ENCODE measurements around the gene SLC15A3.
A peak's percentile ranks its signal among the peaks of the same experiment; 100 is the strongest.
"Not testable (repeated sequence)": the region's sequence is repeated elsewhere in the genome, so short reads cannot be mapped to it uniquely, and the experiment has no call there.

SLC15A3 gene

DNA sequence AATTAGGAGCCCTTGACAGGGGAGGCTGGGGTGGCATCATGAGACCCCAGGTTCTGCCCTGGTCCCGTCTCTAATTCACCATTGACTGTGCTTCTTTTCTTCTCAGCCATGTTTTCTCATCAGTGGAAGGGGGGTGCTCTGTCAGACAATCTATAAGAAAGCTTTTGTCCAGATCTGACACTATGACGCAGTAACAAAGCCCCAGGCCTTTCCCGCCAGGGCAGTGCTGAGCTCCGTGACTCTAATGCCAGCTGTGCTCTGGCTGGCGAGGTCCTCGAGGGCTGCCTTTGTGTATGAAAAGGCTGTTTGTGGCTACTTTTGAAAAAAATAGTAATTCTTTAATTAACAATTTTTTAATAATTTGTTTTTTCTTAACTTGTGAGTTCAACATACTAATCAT lies 22.8 kb upstream of the SLC15A3 start:
- no peak for DNase-seq

DNA sequence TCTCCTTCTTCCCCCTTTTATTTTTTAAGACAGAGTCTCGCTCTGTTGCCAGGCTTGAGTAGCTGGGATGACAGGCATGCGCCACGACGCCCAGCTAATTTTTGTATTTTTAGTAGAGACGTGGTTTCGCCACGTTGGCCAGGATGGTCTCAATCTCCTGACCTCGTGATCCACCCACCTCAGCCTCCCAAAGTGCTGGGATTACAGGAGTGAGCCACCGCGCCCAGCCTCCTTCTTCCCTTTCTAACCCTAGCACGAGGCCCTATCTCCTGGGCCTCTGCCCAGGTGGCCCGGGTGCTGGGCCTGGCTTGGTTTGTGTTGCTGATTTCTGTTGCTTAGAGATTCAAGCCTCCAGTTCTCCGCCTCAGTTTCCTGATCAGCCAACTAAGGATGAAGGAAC lies 22.3 kb upstream of the SLC15A3 start:
- not testable (repeated sequence) for DNase-seq

DNA sequence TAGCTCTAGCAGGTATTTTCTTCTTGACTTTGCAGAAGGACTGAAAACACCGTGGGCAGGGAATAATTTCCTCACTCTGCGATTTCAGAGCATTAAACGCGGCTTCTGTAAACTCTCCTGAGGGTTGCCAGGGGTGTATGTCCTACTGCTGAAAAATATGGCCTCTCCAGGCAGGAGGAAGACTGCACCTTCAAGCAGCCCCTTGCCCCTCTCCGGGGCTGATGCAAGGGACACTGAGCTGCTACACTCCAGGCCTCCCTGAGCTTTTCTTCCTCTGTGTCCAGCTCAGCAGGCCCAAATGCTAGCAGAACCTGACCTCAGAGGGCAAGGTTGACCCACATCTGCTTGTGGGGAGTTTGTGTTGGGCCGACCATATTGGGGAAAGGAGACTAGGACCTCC lies 21.7 kb upstream of the SLC15A3 start:
- DNase-seq, result no peak

DNA sequence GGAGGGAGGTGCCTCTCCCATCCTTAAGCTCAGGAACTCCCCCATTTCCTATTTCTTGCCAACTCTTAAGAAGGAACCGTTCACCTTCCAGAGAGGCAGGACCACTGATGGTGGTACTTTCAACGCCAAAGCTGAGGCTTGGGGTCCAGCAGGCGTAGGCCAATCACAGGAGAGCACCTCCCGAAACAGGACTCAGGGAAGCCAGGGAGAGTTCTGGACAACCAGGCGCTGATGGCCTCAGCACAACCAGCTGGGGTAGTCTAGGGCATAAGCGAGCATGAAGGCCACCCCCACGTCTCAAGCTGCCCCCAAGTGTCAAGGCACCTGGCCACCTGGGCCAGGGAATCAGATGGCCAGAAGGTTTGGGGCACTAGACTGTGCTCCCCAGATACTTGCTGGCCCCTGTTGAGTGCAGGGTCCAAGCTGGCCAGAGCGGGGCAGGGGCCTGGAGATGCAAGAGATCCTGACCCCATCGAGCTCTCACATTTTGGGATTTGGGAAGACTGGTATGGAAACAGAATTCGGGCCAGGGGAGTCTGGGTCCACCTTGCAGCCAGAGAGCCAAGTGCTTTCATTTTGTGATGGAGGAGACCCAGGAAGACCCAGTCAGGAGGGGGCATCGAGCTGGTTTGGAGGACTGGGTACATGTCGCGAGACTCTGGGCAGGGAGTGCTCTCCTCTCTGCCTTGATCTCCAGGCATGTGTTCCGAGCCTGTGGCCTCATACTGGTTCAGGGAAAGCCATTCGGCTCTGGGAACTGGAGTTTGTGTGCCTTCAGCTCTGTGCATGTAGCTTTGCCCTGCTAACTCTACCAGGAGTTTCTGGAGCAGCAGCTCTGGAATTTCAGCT lies 20.4 kb upstream of the SLC15A3 start:
- no peak for DNase-seq

DNA sequence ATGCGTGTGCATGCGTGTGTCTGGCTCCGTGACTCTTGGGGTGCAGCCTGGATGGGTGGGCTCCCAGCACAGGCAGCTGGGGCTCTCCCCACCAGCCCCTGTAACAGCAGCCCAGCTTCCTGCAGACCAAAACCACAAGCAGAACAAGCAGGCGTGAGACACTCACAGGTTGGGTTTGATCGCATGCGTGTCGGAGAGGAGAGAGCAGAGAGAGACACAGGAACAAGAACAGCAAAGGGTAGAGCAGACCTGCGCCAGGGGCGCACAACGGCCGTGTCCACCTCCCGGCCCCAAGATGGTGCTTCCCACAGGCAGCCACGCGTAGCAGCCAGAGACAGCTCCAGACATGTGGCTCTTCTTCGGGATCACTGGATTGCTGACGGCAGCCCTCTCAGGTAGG lies 19.5 kb upstream of the SLC15A3 start, which contains the start of gene CD6:
Gene CD6, plus strand, starts transcription at position 161 of the 400 bp plus-strand sequence. Its CDS starts 186 bp downstream, at position 347.
- no peak for DNase-seq

DNA sequence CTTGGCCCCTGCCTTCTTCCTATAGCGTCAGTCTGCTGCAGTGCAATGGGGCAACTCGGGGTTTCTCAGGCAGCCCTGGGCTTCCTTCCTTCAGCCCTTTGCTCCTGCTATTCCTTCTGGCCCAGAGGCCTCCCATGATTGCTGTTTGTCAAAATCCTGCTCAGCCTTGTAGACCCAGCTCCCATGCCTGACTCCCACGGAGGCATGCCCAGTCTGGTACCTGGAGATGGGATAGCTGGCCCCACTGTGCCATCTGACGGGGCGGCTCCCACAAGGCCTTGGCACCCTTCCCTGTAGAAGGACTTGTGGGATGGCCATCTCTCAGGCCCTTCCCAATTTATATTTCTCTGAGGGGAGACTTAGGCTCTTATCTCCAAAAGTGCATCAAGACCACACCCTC lies 18.9 kb upstream of the SLC15A3 start:
- no peak for DNase-seq

DNA sequence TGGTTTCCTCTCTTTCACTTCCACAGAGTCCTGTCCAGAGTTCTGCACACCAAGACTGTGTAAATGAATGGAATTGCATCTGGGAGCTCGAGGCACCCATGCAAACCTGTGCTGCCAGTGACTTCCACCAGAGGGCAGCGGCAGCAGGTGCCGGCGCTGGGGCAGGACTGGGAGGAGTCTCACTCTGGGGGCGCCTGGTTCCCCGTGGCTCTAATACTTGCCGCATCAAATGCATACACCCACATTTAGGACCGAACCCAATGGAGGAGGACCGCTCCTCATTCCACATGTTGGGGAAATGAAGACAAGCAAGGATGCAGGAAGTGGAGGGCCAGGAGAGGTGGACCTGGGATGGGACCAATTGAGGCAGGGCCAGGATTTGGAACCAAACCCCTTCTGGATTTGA lies 18.4 kb upstream of the SLC15A3 start:
- DNase-seq, result peak; percentile 71 to 85 (median 79)

DNA sequence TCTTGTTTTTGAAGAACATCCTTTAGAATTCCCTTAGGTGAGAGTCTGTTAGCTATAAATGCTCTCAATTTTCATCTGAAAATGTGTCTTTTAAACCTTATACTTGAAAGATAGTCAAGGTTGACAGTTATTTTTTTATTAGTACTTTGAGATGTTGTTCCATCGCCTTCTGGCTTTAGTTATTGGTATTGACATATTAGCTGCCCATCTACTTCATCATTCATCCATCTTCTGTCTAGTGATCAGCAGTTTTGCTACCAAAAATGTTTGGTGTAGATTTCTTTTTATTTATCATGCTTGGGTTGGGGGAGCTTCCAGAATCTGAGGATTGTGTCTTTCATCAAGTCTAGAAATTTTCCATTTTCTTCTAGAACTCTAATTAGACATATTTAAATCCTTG lies 16.2 kb upstream of the SLC15A3 start:
- no peak for DNase-seq

DNA sequence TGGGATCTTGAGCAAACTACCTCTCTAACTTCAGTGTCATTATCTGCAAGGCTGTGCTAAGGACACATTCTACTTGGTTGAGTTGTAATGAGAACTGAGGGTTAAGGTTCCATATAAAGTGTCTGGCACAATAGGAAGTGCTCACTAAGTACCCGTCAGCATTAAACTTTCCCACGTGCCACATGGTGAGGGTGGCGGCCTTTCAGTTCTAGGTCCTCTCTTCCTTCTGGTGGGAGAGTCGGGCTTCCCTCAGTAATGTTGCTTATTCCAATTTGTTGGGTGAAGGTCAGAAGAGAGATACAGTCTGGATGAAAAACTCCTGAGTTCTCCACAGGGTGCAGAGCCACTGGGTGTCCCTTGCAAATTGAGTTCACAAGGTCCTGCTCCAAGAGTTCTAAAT lies 14.9 kb upstream of the SLC15A3 start:
- DNase-seq, result peak; percentile 51 to 52 (median 52)

DNA sequence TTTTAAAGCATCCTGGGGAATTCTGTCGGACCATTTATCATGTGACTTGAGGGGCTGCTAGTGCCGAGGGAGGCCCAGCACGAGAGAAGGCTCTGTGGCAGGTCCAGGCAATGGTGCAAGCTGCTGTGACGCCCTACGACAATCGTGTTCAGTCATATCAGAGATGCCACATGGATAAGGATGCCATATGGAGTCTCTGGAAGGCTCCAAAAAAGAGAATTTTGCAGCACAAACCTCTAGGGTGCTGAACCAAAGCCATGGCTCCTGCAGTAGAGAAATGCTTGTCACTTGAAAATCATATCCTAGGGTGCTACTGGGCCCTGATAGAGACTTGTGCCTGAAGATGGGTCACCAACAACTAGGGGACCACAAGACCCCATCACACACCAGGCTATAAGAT lies 12.8 kb upstream of the SLC15A3 start:
- no peak for DNase-seq

DNA sequence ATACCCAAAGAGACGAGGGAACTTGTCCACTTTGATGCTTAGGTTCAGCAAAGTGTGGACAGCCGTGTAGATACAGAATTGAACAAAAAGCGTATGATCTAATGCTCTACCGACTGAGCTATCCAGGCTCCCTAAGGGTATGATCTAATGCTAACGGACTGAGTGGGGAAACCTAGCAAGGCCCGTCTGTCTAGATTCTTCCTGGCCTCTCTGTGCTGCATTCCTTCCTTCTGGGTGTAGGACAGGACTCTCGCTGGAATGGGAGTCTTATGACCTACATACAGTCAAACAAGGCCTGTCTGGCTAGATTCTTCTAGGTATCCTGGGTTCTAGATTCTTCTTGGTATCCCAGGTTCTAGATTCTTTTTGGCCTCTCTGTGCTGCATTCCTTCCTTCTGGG lies 8.4 kb upstream of the SLC15A3 start:
- DNase-seq, result no peak

DNA sequence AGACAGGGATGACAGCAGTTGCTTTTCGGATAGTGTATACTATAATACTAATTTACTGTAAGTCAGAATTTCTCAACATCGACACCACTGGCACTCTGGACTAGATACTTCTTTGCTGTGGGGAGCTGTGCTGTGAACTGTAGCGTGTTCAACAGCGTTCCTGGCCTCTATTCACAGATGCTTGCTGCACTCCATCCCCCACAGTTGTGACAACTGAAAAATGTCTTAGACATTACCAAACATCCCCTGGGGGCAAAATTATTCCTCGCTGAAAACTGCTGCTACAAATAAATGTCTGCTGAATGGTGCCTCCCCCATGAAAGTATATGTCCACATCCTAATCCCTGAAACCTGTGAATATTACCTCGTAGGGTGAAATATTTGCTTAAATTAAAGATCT lies 7.5 kb upstream of the SLC15A3 start:
- DNase-seq, result no peak

DNA sequence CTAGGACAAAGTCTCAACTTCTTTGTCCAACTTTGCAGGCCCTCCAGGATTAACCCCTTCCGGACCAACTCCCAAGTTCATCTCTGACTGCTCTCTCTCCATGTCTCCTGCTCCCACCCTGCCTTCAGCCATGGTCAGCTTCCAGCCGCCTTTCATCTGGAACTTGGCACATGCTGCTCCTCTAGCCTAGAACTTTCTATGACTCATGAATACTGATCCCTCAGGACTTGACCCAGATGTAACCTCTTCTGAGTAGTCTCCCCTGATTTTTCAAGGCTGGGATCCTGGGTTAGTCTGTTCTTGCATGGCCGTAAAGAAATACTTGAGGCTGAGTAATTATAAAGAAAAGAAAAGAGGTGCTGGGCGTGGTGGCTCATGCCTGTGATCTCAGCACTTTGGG lies 5.2 kb upstream of the SLC15A3 start:
- DNase-seq, result no peak

DNA sequence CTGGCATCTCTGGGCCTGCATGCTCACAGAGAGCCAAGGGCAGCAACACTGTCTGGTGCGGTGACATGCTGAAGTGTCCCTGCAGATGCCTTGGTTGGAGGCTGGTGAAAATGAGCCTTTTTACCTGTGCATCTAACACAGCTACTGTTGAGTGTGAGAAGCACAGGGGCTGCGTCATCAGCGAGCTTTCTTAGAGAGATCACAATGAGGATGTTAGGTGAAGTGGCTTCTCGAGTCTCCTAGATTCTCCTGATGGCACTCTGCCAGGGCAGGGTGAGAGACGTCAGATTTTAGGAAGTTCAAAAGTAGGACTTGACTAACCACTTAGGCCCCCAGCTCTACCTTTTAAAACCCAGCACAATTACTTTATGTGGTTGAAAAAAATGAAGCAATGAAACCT lies 3.6 kb upstream of the SLC15A3 start:
- DNase-seq, result peak in 1 of 3 donors; percentile 46

DNA sequence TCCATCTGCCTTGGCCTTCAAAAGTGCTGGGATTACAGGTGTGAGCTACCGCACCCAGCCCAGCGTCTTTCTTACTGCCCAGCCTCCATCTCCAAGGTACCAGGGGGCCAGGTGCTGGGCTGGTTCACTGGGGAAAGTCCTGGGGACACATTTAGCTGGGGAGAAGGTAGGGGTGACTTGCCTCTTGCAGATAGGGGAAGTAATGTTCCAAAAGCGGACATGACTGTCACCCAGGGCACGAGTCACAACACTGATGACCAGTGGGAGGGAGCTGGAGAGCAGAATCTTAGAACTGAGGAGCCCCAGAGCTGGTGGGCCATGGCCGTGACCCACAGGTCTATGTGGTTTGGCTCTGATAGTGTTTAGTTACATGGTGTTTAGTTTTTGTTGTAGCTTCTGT lies 2.4 kb upstream of the SLC15A3 start:
- DNase-seq, result peak; percentile 88 to 91 (median 91)

DNA sequence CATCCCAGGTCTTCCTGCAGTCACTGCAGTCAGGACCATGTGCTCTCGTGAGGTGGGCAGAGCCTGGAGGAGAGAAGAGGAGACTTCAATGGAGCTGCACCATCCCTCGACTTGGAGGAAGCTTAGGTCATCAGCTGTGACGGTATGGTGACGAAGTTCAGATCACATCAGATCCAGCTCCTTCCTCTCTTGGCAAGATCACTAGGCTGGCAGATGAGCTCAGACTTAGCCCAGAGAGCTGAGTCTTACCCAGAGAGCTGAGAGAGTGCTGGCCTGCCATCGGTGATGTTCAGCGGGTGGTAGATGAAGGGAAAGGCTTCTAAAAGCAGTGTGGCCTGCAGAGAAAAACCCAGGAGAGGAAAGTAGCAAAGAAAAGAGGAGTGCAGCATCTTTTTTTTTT lies 1.8 kb upstream of the SLC15A3 start:
- DNase-seq, result peak; percentile 93 to 97 (median 96)

DNA sequence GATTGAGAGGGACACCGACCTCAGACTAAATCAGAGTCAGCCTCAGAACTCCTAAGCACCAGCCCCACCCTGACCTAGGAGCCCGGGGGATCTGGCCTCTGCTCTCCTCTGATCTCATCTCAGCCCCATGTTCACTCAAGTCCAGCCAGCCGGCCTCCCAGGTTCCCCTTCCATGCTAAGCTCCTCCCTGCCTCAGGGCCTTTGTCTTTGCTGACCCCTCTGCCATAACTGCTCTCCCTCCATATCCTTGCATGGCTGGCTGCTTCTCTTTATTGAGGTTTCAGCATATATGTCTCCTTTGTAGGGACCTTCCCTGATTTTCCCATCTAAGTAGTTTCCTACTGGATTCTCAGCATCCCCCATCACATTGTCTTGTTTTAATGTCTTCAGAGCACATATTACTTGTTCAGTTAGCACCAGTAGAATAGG lies 780 bp upstream of the SLC15A3 start:
- no peak for DNase-seq

DNA sequence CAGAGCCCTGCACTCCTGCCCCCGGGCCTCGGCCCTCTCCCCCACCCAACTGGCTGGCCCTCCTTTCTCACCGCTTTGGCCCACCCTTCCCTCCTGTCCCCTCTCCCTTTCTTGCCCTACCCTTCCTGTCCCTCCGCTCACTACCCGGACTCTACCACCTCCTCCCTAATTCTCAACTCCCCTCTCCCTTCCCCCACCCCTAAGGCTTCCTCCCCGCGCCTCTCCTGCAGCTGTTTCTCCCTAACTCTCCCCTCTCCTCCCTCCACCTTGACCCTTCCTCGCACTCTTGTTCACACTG lies 421 bp downstream of the SLC15A3 start:
- peak in 1 of 3 donors; percentile 58 for DNase-seq

DNA sequence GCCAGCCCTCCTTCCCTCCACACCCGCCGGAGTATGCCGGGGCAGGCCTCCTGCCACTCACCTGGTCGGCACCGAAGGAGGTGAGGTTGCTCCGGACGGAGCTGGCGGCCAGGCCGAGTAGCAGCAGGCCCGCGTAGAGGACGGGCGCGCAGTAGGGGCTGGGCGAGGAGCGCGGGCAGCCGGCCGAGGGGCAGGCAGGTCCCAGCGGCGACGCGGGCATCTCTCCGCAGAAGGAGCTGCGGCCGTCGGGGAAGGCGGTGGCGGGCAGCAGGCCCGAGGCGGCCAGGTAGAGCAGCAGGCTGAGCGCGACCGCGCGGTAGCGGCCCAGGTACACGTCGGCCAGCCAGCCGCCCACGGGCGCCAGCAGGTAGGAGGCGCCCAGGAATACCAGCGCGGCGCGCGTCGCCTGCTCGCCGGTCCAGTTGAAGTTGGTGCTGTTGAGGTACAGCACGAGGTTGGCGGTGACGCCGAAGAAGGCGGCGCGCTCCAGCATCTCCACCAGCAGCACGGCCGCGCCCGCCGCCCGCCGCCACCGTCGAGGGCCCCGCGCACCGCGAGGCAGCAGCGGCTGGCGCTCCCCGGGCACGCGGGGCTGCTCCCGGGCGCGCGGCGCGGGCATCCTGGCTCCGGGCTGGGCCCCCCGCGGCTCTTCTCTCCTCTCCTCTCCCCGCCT lies 907 bp downstream of the SLC15A3 start:
- DNase-seq, result peak; percentile 43 to 71 (median 47)

DNA sequence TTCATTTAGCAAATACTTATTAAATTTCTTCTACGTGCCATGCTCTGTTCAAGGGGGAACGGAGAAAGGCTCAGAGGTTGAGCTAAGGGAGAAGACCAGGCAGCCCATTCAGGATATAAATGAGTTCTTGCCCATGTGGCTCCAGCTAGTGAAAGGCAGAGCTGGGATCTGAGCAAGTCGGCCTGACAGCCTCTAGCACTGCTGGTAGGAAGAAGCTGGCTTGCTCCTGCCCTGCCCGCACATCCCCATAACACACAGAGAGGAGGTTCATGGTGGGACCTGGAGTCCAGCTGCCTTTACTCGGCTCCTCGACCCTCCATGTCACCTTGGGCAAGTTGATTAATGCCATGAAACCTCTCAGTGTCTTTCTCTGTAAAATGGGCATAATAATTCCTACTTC lies 2.0 kb downstream of the SLC15A3 start:
- peak in 1 of 3 donors; percentile 35 for DNase-seq

DNA sequence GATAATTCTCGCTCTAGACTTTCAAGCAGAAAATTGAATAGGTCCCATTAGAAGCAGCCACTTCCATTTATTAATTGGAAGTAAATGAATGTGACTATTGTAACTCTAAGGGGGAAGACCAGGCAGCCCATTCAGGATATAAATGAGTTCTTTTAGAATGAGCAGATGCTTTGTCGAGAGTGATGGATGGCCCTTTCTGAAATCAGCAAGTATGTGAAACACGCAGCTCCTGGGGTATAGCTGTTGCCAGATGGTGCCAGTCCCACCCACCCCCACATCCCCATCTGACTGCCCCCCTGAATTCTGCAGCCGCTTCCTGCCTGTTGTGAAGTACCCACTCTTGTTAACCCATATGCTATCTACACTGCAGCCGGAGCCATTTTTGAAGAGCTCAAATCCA lies 3.7 kb downstream of the SLC15A3 start:
- DNase-seq, result no peak

DNA sequence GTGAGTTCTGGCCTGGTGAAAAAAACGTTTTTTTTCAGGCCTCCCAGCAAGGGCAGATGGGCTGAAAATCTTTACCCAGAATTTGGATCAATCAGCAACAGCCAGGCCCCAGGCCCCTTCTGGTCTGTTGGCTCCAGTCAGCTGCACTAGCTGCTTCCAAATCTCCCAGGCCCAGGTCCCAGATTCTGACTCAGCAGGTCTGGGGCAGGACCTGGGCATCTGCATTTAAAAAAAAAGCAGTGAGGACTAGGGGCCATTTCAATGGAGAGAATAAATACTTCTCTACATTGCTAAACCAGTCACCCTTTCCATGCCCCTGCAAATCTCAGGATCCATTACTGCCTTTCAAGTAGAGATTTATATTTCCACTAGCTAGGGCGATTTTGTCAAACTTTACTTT lies 4.3 kb downstream of the SLC15A3 start:
- DNase-seq, result no peak

DNA sequence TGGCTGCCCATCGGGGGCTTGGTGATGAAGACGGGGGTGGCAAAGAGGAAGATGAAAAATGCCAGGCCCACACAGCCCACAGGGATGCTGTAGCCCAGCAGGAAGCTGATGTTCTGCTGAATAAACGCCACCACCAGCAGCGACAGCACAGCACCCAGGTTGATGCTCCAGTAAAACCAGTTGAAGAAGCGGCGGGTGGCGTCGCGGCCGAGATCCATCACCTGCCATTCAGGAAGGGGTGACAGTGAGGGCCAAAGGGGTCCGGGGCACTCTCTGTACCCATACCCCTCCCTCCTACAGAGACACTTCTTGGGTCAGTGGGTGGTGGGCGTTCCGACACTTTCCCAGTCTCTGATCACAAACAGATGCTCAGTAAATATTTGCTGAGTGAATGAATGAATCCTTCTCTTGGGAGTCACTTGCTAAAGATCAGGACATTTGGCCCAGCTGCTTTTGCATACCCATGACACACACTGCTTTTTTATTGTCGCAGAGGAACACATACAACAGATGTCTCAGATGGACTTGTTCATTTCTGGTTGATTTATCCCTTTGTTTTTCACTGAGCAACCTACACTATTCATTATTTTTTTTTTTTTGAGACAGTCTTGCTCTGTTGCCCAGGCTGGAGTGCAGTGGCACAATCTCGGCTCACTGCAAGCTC lies 5.2 kb downstream of the SLC15A3 start:
- no peak for DNase-seq

DNA sequence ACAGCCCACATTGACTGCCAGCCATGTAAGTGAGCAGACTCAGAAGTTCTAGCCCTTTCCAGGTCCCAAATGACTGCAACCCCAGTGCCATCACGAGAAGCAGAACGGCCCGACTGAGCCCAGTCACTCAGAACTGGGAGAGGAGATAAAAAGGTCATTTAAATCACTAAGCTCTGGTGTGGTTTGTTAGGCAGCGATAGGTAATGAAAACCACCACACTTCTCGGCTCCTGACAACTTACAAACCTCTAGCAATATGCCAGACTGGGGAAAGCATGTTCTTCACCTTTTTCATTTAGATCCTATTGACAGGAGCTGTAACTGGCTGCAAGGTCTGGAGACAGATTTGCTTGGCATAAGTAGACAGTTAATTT lies 6.7 kb downstream of the SLC15A3 start:
- no peak for DNase-seq

All from suppressor macrophage treated with lipopolysaccharide for 1 hour (primary cell).